Measurements from ENCODE around the gene AADACL3.

- TF ChIP-seq RAD21 (IDR thresholded peaks at IDR 0.05; ENCODE audit: low read length) (no peak), CHD2 (IDR thresholded peaks at IDR 0.05; ENCODE audit: low read length, partially characterized antibody) (no peak), CTCF (IDR thresholded peaks at IDR 0.05) (no peak), TCF12 (IDR thresholded peaks at IDR 0.05) (no peak), ZBTB33 (IDR thresholded peaks at IDR 0.05; ENCODE audit: borderline replicate concordance, low read depth) (no peak), GATA2 (CRISPR knock-in tag; IDR thresholded peaks at IDR 0.05) (no peak), REST (IDR thresholded peaks at IDR 0.05; ENCODE audit: low read depth, low read length) (no peak), GABPA (IDR thresholded peaks at IDR 0.05; ENCODE audit: low read depth) (no peak), SIN3A (IDR thresholded peaks at IDR 0.05; ENCODE audit: borderline replicate concordance, low read depth, low read length) (no peak), JUND (IDR thresholded peaks at IDR 0.05) (no peak), ELF1 (IDR thresholded peaks at IDR 0.05) (no peak), FOXJ3 (CRISPR knock-in tag; IDR thresholded peaks at IDR 0.05) (no peak), EZH2phosphoT487 (IDR thresholded peaks at IDR 0.05; ENCODE audit: borderline replicate concordance, low read depth) (no peak)
Measured at GRCh38 chr1:12763479-12763878, 47.6 kb downstream of the AADACL3 start.

Data from SK-N-SH (cell line).